HEK293 (cell line): ENCODE results near the gene OR6B3.

Experiments used
- CTCF ChIA-PET: fragments of 350-600 bp; formaldehyde crosslinking; extraction: SDS; loops from one replicate; lab custom pipeline; 2021; ENCODE audit warnings: antibody characterized with exemption; lab: Yijun Ruan, JAX
- POLR2A ChIA-PET: fragments of 300-600 bp; formaldehyde crosslinking; extraction: SDS; loops from one replicate; lab custom pipeline; 2020; ENCODE audit warnings: antibody characterized with exemption, inconsistent platforms; lab: Yijun Ruan, JAX
- H3K27ac ChIP-seq: fragments of 200-500 bp; sonication (Bioruptor generic); 2 replicates; pipeline ENCODE4 v1.5.1; 2014; ENCODE audit warnings: low read depth, low read length, control low read depth, inconsistent platforms; ENCODE audit errors: extremely low read depth
- H3K36me3 ChIP-seq, 2 experiments: fragments of 200-500 bp in 1 of 2; sonication (Bioruptor generic) in 1 of 2; 1 replicate in 1 of 2; 2 replicates in 1 of 2; pipeline ENCODE4 v1.5.1; 2014 to 2017; ENCODE audit warnings: inconsistent platforms in 2 of 2, low read length in 2 of 2; ENCODE audit not compliant: control insufficient read depth in 2 of 2, insufficient read depth in 1 of 2
- H3K4me1 ChIP-seq: fragments of 200-500 bp; sonication (Bioruptor generic); 2 replicates; pipeline ENCODE4 v1.5.1; 2014; ENCODE audit warnings: mild to moderate bottlenecking, low read length, inconsistent platforms; ENCODE audit not compliant: control insufficient read depth, insufficient read depth
- H3K4me3 ChIP-seq: 2 replicates; pipeline ENCODE4 v1.5.1; 2011; ENCODE audit warnings: low read depth, mild to moderate bottlenecking, control low read depth, low read length, moderate library complexity
- H3K9me3 ChIP-seq: fragments of 200-500 bp; sonication (Bioruptor generic); 2 replicates; pipeline ENCODE4 v1.5.1; 2014; ENCODE audit warnings: low read depth, low read length, inconsistent platforms; ENCODE audit not compliant: control insufficient read depth, insufficient read depth
- GLI4 ChIP-seq: fragments of 450-650 bp; formaldehyde crosslinking; IDR thresholded peaks from 2 replicates; pipeline ENCODE4 v1.5.1; 2016; ENCODE audit warnings: missing biosample characterization, missing genetic modification characterization
- KLF8 ChIP-seq: fragments of 450-650 bp; formaldehyde crosslinking; IDR thresholded peaks from 2 replicates; pipeline ENCODE4 v1.5.1; 2016; ENCODE audit warnings: missing biosample characterization, missing genetic modification characterization
- MYNN ChIP-seq: fragments of 450-650 bp; formaldehyde crosslinking; IDR thresholded peaks from 2 replicates; pipeline ENCODE4 v1.5.1; 2016; ENCODE audit warnings: missing biosample characterization, missing genetic modification characterization, borderline replicate concordance
- TCF7L2 ChIP-seq: IDR thresholded peaks from 2 replicates; pipeline ENCODE4 v1.6.1; 2011; ENCODE audit warnings: low read depth, mild to moderate bottlenecking, inconsistent platforms, low read length, moderate library complexity, borderline replicate concordance
- ZBTB17 ChIP-seq: fragments of 450-650 bp; formaldehyde crosslinking; IDR thresholded peaks from 2 replicates; pipeline ENCODE4 v1.5.1; 2016; ENCODE audit warnings: missing biosample characterization, missing genetic modification characterization
- ZFP69B ChIP-seq: fragments of 450-650 bp; formaldehyde crosslinking; IDR thresholded peaks from 2 replicates; pipeline ENCODE4 v1.5.1; 2016; ENCODE audit warnings: missing biosample characterization, missing genetic modification characterization
- ZNF133 ChIP-seq: fragments of 450-650 bp; formaldehyde crosslinking; IDR thresholded peaks from 2 replicates; pipeline ENCODE4 v1.5.1; 2016; ENCODE audit warnings: missing biosample characterization, missing genetic modification characterization
- ZNF146 ChIP-seq: fragments of 450-650 bp; formaldehyde crosslinking; IDR thresholded peaks from 2 replicates; pipeline ENCODE4 v1.5.1; 2016; ENCODE audit warnings: missing biosample characterization, missing genetic modification characterization
- ZNF18 ChIP-seq: fragments of 450-650 bp; formaldehyde crosslinking; IDR thresholded peaks from 2 replicates; pipeline ENCODE4 v1.5.1; 2016; ENCODE audit warnings: missing biosample characterization, missing genetic modification characterization
- ZNF302 ChIP-seq: fragments of 450-650 bp; formaldehyde crosslinking; IDR thresholded peaks from 2 replicates; pipeline ENCODE4 v1.5.1; 2016; ENCODE audit warnings: missing biosample characterization, missing genetic modification characterization, low read depth
- ZNF324 ChIP-seq: fragments of 450-650 bp; formaldehyde crosslinking; IDR thresholded peaks from 2 replicates; pipeline ENCODE4 v1.5.1; 2016; ENCODE audit warnings: missing biosample characterization, missing genetic modification characterization
- ZNF449 ChIP-seq: fragments of 450-650 bp; formaldehyde crosslinking; IDR thresholded peaks from 2 replicates; pipeline ENCODE4 v1.5.1; 2017; ENCODE audit warnings: missing biosample characterization, mild to moderate bottlenecking, missing genetic modification characterization, moderate library complexity
- ZNF580 ChIP-seq: fragments of 450-650 bp; formaldehyde crosslinking; IDR thresholded peaks from 2 replicates; pipeline ENCODE4 v1.5.1; 2016; ENCODE audit warnings: missing biosample characterization, missing genetic modification characterization
- ZNF610 ChIP-seq: fragments of 450-650 bp; formaldehyde crosslinking; IDR thresholded peaks from 2 replicates; pipeline ENCODE4 v1.5.1; 2016; ENCODE audit warnings: missing biosample characterization, missing genetic modification characterization, borderline replicate concordance
- ZNF692 ChIP-seq: fragments of 450-650 bp; formaldehyde crosslinking; IDR thresholded peaks from 2 replicates; pipeline ENCODE4 v1.5.1; 2016; ENCODE audit warnings: missing biosample characterization, missing genetic modification characterization
- ZNF707 ChIP-seq: fragments of 450-650 bp; formaldehyde crosslinking; IDR thresholded peaks from 2 replicates; pipeline ENCODE4 v1.5.1; 2016; ENCODE audit warnings: missing biosample characterization, missing genetic modification characterization
- ZNF747 ChIP-seq: fragments of 450-650 bp; formaldehyde crosslinking; IDR thresholded peaks from 2 replicates; pipeline ENCODE4 v1.5.1; 2016; ENCODE audit warnings: missing biosample characterization, missing genetic modification characterization
- ZNF791 ChIP-seq: fragments of 450-650 bp; formaldehyde crosslinking; IDR thresholded peaks from 2 replicates; pipeline ENCODE4 v1.5.1; 2016; ENCODE audit warnings: missing biosample characterization, missing genetic modification characterization
- ZNF830 ChIP-seq: fragments of 450-650 bp; IDR thresholded peaks from 2 replicates; pipeline ENCODE4 v1.5.0; 2018; ENCODE audit warnings: missing biosample characterization, missing genetic modification characterization, low read depth, mild to moderate bottlenecking, moderate library complexity
- TF ChIP-seq, protein P1 (sequence below): fragments of 450-650 bp; formaldehyde crosslinking; IDR thresholded peaks from 2 replicates; pipeline ENCODE4 v1.5.1; 2016; ENCODE audit warnings: missing biosample characterization, missing genetic modification characterization, borderline replicate concordance

OR6B3 gene

DNA sequence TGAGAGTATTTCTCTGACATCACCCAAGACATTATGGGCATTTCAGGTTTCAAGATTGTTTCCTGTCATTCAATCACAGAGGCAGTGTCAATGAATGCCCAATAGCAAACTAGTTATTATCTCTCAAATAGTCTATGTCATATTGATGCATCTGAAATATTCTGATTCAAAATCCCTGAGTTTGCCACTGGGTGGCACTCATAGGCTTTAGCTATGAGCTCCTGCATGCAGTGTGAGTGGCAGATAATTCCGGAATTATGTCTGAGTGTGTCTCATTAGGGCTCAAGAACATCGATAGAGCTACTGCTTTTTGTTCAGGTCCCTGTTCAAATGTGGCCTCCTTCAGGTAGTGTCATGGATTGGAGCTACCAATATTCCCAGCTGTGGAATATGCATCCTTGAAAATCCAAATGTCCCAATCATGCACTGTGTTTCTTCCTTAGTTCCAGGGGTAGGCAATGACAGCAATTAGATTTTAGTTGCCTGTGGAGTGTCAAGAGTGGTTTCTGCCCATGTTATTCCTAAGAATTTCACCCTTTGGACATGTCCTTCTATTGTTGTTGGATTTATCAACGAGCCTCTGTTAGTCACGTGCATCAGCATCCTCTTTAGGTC, 7.8 kb upstream of the OR6B3 start (continued):
- no peak for TF ChIP-seq ZNF610 (tag by site-specific recombination)
- TF ChIP-seq, all 188 proteins: peak for 4

- CTCF ChIA-PET, result no interaction called here
- TF ChIP-seq ZNF830 (tag by site-specific recombination), result no peak
- no peaks in the 10 kb centered on the region for H3K36me3 ChIP-seq
- H3K27ac ChIP-seq, result no peak overlapping the region
- H3K4me1 ChIP-seq, result no peaks in the 10 kb centered on the region
- POLR2A ChIA-PET, result no interaction called here
- no peaks in the 10 kb centered on the region for H3K9me3 ChIP-seq
- no peak overlapping the region for H3K4me3 ChIP-seq
These were observed 3.4 kb upstream of the OR6B3 start for GRCh38 chr2:240056678-240057077.

DNA sequence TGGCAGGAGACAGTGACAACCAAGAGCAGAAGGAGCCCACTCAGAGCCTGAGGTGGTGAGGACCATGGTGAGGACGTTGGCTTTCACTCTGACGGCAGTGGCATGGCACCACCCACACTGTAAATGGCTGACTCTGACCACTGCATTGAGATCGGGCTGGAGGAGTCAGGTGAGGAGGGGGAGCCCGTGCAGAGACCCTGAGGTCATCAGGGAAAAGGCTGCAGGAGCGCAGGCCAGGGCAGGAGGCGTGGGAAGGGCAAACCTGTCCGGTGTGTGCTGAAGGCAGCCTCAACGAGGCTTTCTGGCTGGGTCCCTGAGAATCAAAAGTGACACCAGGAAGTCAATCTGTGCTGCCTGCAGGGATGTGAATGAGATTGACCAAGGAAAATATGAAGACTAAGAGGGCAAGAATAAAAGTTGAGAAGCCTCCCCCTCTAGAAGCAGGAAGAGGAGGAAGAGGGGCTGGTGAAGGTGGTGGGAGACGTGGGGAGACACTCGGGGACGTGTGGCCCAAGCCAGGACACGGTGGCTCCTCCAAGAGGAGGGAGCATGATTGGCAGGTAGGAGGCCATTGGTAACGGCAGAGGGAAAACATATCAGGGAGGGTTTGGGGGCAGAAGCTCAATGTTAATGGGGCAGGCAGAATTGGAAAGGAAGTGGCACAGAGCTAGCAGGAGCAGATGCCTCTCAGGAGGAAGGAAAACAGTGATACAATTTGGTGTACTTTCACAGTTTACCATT, 2.0 kb upstream of the OR6B3 start:
- Histone ChIP-seq H3K27ac (no peak overlapping the region), H3K4me1 (no peaks in the 10 kb centered on the region), H3K4me3 (no peak overlapping the region), H3K9me3 (no peaks in the 10 kb centered on the region), H3K36me3 (no peaks in the 10 kb centered on the region)
- CTCF ChIA-PET, result interaction anchor here (0.6 to 0.9 kb wide), 2 partner anchors 58 to 89 kb away, joined by 3 read pairs; no protein-coding TSS in a partner anchor
- TF ChIP-seq KLF8 (tag by site-specific recombination) (no peak), ZNF302 (tag by site-specific recombination) (no peak), ZNF133 (no peak), ZNF830 (tag by site-specific recombination) (no peak), ZNF580 (tag by site-specific recombination) (no peak), ZNF449 (tag by site-specific recombination) (no peak), MYNN (tag by site-specific recombination) (no peak), ZNF18 (no peak), ZBTB17 (tag by site-specific recombination) (no peak), TCF7L2 (no peak), ZNF146 (no peak), ZNF707 (no peak), ZNF791 (tag by site-specific recombination) (no peak), ZNF747 (tag by site-specific recombination) (no peak), ZFP69B (no peak), GLI4 (tag by site-specific recombination) (no peak), ZNF692 (tag by site-specific recombination) (no peak), ZNF324 (no peak)
- TF ChIP-seq, protein P1, sequence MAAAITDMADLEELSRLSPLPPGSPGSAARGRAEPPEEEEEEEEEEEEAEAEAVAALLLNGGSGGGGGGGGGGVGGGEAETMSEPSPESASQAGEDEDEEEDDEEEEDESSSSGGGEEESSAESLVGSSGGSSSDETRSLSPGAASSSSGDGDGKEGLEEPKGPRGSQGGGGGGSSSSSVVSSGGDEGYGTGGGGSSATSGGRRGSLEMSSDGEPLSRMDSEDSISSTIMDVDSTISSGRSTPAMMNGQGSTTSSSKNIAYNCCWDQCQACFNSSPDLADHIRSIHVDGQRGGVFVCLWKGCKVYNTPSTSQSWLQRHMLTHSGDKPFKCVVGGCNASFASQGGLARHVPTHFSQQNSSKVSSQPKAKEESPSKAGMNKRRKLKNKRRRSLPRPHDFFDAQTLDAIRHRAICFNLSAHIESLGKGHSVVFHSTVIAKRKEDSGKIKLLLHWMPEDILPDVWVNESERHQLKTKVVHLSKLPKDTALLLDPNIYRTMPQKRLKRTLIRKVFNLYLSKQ (tag by site-specific recombination), result no peak
- POLR2A ChIA-PET, result no interaction called here
